HepG2 (cell line): Measurements from ENCODE around the gene KIF6.

Experiments
- NR2C2 ChIP-seq: sonication (generic); formaldehyde crosslinking; IDR thresholded peaks from 2 replicates; pipeline ENCODE4 v1.4.0; 2020; ENCODE audit warnings: missing genetic modification reagents, mild to moderate bottlenecking, moderate library complexity, borderline replicate concordance
- POLR2A ChIP-seq, 2 experiments: IDR thresholded peaks; 2 replicates each; pipeline ENCODE4 v1.6.1; 2011; ENCODE audit warnings: low read depth in 2 of 2, low read length in 2 of 2, mild to moderate bottlenecking in 1 of 2, moderate library complexity in 1 of 2; ENCODE audit not compliant: insufficient read depth in 1 of 2
- TF ChIP-seq, protein P1 (sequence below): sonication (generic); formaldehyde crosslinking; IDR thresholded peaks from 2 replicates; pipeline ENCODE4 v1.4.0; 2020; ENCODE audit warnings: mild to moderate bottlenecking, missing genetic modification reagents

GRCh38 chr6:39484276-39484675, 240.9 kb downstream of the KIF6 start:
- TF ChIP-seq POLR2A (IDR thresholded peaks at IDR 0.05; ENCODE audit: insufficient read depth in 1 of 2, low read depth in 2 of 2, low read length in 2 of 2): no peak
- TF ChIP-seq, protein P1, sequence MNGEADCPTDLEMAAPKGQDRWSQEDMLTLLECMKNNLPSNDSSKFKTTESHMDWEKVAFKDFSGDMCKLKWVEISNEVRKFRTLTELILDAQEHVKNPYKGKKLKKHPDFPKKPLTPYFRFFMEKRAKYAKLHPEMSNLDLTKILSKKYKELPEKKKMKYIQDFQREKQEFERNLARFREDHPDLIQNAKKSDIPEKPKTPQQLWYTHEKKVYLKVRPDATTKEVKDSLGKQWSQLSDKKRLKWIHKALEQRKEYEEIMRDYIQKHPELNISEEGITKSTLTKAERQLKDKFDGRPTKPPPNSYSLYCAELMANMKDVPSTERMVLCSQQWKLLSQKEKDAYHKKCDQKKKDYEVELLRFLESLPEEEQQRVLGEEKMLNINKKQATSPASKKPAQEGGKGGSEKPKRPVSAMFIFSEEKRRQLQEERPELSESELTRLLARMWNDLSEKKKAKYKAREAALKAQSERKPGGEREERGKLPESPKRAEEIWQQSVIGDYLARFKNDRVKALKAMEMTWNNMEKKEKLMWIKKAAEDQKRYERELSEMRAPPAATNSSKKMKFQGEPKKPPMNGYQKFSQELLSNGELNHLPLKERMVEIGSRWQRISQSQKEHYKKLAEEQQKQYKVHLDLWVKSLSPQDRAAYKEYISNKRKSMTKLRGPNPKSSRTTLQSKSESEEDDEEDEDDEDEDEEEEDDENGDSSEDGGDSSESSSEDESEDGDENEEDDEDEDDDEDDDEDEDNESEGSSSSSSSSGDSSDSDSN: no peak
- TF ChIP-seq NR2C2 (CRISPR knock-in tag): no peak
